ENCODE results near the gene ZNF140.
A peak's percentile ranks its signal among the peaks of the same experiment; 100 is the strongest.

Gene ZNF140

GRCh38 chr12:133130038-133130807 lies 49.5 kb downstream of the ZNF140 start, which contains the start of the genes ZNF10 and ZNF891:
Gene ZNF10 (plus strand): TSS chr12:133130627. CDS start chr12:133144493, 13,866 bp downstream.
Gene ZNF891 (minus strand): TSS chr12:133130274. CDS start chr12:133121918, 8,356 bp downstream.
- DNase-seq (ENCODE audit: low read depth in 2 of 2), result peak; percentile 88 to 96

- DNase-seq (ENCODE audit: low read depth in 2 of 2), result no peak
Measured at GRCh38 chr12:133130808-133131128, 50.0 kb downstream of the ZNF140 start.

GRCh38 chr12:133135747-133136146 lies 55.0 kb downstream of the ZNF140 start:
- no peak for DNase-seq (ENCODE audit: low read depth in 2 of 2)

GRCh38 chr12:133145981-133146380 lies 65.3 kb downstream of the ZNF140 start:
- DNase-seq (ENCODE audit: low read depth in 2 of 2), result no peak

GRCh38 chr12:133156125-133156690 lies 75.5 kb downstream of the ZNF140 start:
- DNase-seq (ENCODE audit: low read depth in 2 of 2), result no peak

All from stimulated activated CD4-positive, alpha-beta T cell treated with anti-CD3 and anti-CD28 coated beads, Interleukin-1b, Interleukin-23, amount 100 ng/mL, for 1 hour (primary cell).